HEK293T (cell line): Measurements from ENCODE around the gene ERBB4.

Experiments used
- BHLHE40 ChIP-seq: fragments of 450-650 bp; IDR thresholded peaks from 2 replicates; pipeline ENCODE4 v1.6.1; 2016; ENCODE audit warnings: mild to moderate bottlenecking, moderate library complexity, borderline replicate concordance
- TARDBP ChIP-seq: fragments of 450-650 bp; IDR thresholded peaks from 2 replicates; pipeline ENCODE4 v1.6.1; 2016

- TF ChIP-seq TARDBP: no peak
- TF ChIP-seq BHLHE40: no peak
Measured at GRCh38 chr2:211690736-211691135, 847.9 kb downstream of the ERBB4 start.
